Spinal cord (tissue), 10 donors: ENCODE measurements around the gene CNTN1. TPM values are rescaled to one million over a fixed set of nuclear protein-coding genes. Genes with fewer than 3 reads are reported as not detected.

Experiments used
- DNase-seq, 6 donors: peaks; one replicate each; pipeline versions ENCODE4 v3.0.0 to v3.0.0-alpha.2; 2013 to 2015; ENCODE audit warnings: low spot score in 6 of 6, low read depth in 4 of 6
- H3K27ac ChIP-seq: one replicate; pipeline ENCODE4 v1.5.1; 2013; ENCODE audit warnings: low read depth, low read length, control low read depth
- H3K27me3 ChIP-seq: one replicate; pipeline ENCODE4 v1.6.1; 2013; ENCODE audit warnings: low read length; ENCODE audit not compliant: control insufficient read depth, insufficient read depth
- H3K36me3 ChIP-seq: one replicate; pipeline ENCODE4 v1.6.1; 2013; ENCODE audit warnings: low read length; ENCODE audit not compliant: control insufficient read depth, insufficient read depth
- H3K4me1 ChIP-seq: one replicate; pipeline ENCODE4 v1.6.1; 2013; ENCODE audit warnings: low read length; ENCODE audit not compliant: control insufficient read depth, insufficient read depth
- H3K4me3 ChIP-seq: one replicate; pipeline ENCODE4 v1.5.1; 2013; ENCODE audit warnings: low read depth, low read length, control low read depth
- H3K9me3 ChIP-seq: one replicate; pipeline ENCODE4 v1.6.1; 2013; ENCODE audit warnings: low read length; ENCODE audit not compliant: control insufficient read depth, insufficient read depth
- WGBS: methylation state at CpG from one replicate; pipeline ENCODE4 v1.1.5; 2013; ENCODE audit warnings: missing lambda C conversion rate; ENCODE audit not compliant: insufficient coverage; 5-methylcytosine and 5-hydroxymethylcytosine counted together
- polyA plus RNA-seq, 2 donors: library from polyadenylated mRNA; unstranded; fragments of 120-200 nt; gene quantifications; one replicate each; pipeline ENCODE4 v1.2.1, GENCODE V29; 2013; ENCODE audit not compliant: insufficient read length in 2 of 2
- total RNA-seq, 2 donors: library from RNA; depleted of rRNA in 1 of 2; stranded (reverse); fragments of 120-200 nt in 1 of 2; fragments of >200 nt in 1 of 2; gene quantifications; one replicate each; pipeline versions ENCODE4 v1.2.3 to v1.2.4, GENCODE V29; 2013 to 2014
- donor health status: healthy.

Gene CNTN1
- total and polyA plus RNA-seq, 4 donors: 278 to 745 (median 389) TPM

DNA sequence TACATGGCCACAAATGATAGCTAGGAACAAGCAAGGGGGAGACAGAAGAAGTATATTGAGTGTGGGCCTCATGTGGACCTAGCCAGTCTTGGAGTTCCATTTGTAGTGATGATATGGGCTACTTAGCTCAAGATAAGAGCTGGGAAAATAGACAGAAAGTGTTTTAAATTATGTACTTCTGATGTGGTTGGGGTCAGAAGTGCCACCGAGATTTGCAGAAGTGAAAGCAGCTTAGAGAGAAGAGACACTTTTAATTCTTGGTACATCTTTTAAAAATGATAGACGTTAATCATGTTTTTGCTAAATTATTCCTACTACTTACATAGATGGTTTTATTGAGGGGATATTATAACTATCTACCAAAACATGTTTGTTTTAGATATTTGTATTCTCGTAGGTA is 297.5 kb downstream of the CNTN1 start:
- no CpG with 5 or more reads among the region's 3 CpGs for WGBS
- DNase-seq: no peak
- Histone ChIP-seq H3K4me3 (no peak overlapping the region), H3K27me3 (no peaks in the 10 kb centered on the region), H3K36me3 (no peaks in the 10 kb centered on the region), H3K4me1 (no peaks in the 10 kb centered on the region), H3K27ac (no peak overlapping the region), H3K9me3 (no peaks in the 10 kb centered on the region)

DNA sequence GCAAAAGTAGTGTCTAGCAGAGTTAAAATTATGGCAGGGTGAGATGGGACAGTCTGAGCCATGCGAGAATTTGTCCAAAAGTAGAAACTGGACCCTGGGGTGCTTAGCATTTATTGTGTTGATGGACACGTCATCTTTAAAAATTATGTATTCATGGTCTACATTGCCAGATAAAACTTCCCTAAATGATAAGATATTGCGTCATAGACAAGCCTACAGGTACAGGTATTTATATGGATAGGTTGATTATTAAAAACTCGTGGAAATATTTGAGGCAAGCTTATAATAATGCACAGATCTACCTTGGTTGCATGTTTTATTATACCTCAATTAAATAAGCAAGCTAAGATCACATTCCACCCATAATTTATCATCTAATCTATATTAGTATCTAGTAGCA is 299.9 kb downstream of the CNTN1 start:
- Histone ChIP-seq H3K36me3 (no peaks in the 10 kb centered on the region), H3K27ac (no peak overlapping the region), H3K27me3 (no peaks in the 10 kb centered on the region), H3K4me3 (no peak overlapping the region), H3K4me1 (no peaks in the 10 kb centered on the region), H3K9me3 (no peaks in the 10 kb centered on the region)
- no peak for DNase-seq
- no CpG with 5 or more reads among the region's 4 CpGs for WGBS

DNA sequence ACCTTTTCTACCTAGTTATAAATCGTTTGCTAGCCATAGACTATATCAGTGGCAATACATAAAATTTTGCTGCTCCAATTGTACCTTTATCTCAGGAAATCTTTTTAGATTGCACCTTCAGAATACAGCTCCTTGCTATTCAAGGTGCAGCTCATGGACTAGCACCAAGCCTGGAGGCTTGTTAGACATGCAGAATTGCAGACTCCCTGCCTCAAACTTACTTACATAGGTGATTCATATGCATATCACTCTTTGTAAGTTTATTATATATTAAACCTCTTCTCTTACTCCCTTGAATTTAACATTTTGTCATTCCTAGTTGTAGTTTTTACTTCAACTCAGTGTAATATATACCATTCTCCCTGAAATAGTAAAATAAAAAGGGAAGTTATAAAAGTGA is 300.4 kb downstream of the CNTN1 start:
- no peak overlapping the region for H3K27ac ChIP-seq
- no peaks in the 10 kb centered on the region for H3K27me3 ChIP-seq
- H3K9me3 ChIP-seq: no peaks in the 10 kb centered on the region
- no peak for DNase-seq
- no peaks in the 10 kb centered on the region for H3K36me3 ChIP-seq
- H3K4me1 ChIP-seq: no peaks in the 10 kb centered on the region
- 75% methylated on average over 1 of the region's 1 CpG for WGBS
- H3K4me3 ChIP-seq: no peak overlapping the region

DNA sequence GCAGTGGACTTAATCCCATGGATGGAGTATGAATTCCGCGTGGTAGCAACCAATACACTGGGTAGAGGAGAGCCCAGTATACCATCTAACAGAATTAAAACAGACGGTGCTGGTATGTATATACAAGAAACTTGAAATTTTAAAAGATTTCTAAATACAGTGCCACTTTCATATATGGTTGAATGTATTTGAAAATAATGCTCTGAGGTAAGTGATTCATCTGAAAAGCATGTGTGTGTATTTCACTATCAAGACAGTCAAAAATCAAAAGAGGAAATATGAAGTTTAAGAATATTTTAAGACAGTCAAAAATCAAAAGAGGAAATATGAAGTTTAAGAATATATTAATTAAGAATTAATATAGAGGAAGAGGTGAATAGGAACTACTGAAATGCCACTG is 300.9 kb downstream of the CNTN1 start:
- no peak overlapping the region for H3K27ac ChIP-seq
- H3K36me3 ChIP-seq: no peaks in the 10 kb centered on the region
- WGBS: no CpG with 5 or more reads among the region's 3 CpGs

DNA sequence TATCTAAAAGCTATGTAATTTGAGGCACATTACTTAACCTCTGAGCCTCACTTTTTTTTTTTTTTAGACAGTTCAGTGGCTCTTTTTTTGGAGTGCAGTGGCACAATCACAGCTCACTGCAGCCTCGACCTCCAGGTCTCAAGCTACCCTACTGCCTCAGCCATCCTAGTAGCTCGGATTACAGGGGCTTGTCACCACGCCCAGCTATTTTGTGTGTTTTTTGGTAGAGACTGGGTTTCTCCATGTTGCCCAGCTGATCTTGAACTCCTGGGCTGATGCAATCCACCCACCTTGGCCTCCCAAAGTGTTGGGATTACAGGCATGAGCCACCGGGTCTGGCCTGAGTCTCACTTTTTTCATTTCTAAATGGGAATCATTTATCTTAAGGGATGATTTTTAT is 303.9 kb downstream of the CNTN1 start:
- Histone ChIP-seq H3K27ac (no peak overlapping the region), H3K4me1 (no peaks in the 10 kb centered on the region), H3K9me3 (no peaks in the 10 kb centered on the region), H3K27me3 (no peaks in the 10 kb centered on the region), H3K4me3 (no peak overlapping the region), H3K36me3 (no peaks in the 10 kb centered on the region)
- WGBS: no CpG with 5 or more reads among the region's 4 CpGs
- no peak for DNase-seq

More for the DNA sequence above, 300.9 kb downstream of the CNTN1 start:
- no peaks in the 10 kb centered on the region for H3K4me1 ChIP-seq
- no peaks in the 10 kb centered on the region for H3K27me3 ChIP-seq
- no peak overlapping the region for H3K4me3 ChIP-seq
- no peak for DNase-seq
- H3K9me3 ChIP-seq: no peaks in the 10 kb centered on the region

DNA sequence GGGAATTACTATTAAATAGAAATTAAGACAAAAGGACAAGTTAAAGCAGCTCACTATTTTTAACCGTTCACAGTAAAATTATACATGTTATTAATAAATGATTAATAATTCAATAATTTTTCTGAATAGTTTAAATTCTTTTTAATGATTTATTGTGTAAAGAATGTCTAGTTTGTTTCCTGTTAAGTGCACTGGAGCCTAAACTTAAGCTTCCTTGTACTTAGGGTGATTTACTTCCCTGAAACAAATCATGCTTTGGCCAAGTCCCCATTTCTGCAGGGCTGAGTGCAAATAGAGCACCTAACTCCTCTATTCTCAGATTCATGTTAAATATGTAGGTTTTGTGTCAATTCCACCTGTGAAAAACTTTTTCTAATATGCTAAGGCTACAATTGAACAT is 307.0 kb downstream of the CNTN1 start:
- Histone ChIP-seq H3K36me3 (no peaks in the 10 kb centered on the region), H3K4me1 (no peaks in the 10 kb centered on the region), H3K9me3 (peaks cover 9% of the 10 kb centered on the region), H3K4me3 (no peak overlapping the region), H3K27ac (no peak overlapping the region), H3K27me3 (no peaks in the 10 kb centered on the region)
- no CpG with 5 or more reads among the region's 1 CpG for WGBS
- DNase-seq: no peak

DNA sequence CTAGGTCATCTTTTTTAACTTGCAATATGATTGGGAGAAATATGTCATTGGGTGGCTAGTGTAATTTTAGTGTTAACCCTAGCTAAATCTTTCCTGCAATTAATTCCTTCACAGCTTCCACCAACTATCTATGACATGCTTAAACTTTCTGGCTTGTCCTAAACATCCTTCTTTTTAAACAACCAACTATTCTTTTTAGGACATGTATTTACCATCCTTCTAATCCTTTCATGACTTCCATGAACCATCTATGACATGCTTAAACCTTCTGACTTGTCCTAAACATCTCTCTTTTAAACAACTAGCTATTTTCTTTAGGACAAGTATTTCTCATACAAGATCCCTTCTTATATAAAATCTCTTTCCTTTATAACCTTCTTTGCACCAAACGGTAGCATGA is 316.2 kb downstream of the CNTN1 start:
- Histone ChIP-seq H3K36me3 (peaks cover 6% of the 10 kb centered on the region), H3K27ac (no peak overlapping the region), H3K27me3 (no peaks in the 10 kb centered on the region), H3K9me3 (peaks cover 31% of the 10 kb centered on the region), H3K4me3 (no peak overlapping the region), H3K4me1 (no peaks in the 10 kb centered on the region)
- no peak for DNase-seq
- whole genome bisulfite sequencing: no CpG with 5 or more reads among the region's 1 CpG

DNA sequence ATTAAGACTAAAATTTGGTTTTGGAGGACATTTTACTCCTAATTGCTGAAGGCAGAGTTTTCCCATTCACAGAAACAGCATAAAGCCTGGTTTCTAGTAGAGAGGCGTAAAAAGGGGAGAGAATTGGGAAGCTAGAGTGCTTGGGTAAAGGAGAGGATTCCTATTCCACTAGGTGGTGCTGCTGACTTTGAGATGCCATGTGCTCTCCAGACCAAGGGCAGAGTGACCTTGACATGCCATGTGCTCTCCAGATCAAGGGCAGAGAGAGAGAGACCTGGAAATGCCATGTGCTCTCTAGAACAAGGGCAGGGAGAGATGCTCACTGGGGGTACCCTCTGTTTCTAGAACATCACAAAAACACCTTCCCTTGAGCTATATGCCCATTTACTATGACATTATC is 319.7 kb downstream of the CNTN1 start:
- no peaks in the 10 kb centered on the region for H3K4me1 ChIP-seq
- no peak for DNase-seq
- peaks cover 6% of the 10 kb centered on the region for H3K36me3 ChIP-seq
- no peak overlapping the region for H3K27ac ChIP-seq
- WGBS: 83% methylated on average over 1 of the region's 1 CpG
- H3K27me3 ChIP-seq: no peaks in the 10 kb centered on the region
- no peak overlapping the region for H3K4me3 ChIP-seq
- peaks cover 20% of the 10 kb centered on the region for H3K9me3 ChIP-seq

DNA sequence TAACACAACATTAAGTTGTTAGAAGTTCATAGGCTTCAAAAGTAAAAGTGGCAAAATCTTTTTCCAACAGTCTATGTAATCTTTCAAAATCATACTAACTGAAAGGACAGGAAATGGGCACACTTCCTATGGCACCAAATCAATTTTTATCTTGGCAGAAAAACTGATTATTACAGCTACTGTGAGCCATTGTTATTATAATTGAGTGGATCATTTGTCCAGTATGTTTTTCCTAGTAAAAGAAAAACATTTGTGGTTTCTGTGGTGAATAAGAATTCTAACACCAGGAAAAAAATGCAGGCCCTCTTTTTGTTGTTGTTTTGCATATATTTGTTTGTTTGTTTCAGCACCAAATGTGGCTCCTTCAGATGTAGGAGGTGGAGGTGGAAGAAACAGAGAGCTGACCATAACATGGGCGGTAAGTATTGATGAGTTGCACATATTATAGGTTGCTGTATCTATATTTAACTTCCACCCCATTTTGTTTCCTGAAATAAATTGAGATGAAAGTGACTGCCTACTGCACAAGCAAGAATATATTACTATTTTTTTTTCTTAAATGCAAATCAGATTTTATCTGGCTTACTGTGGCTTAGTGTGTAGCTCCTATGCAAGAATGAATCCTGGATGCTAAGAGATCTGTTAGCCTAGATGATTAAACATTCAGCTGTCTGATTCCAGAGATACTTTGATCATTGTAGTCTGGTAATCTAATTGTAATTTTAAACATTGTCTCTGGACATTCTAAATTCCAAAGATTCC is 321.8 kb downstream of the CNTN1 start:
- H3K4me1 ChIP-seq: no peaks in the 10 kb centered on the region
- peaks cover 5% of the 10 kb centered on the region for H3K9me3 ChIP-seq
- no peak overlapping the region for H3K4me3 ChIP-seq
- WGBS: no CpG with 5 or more reads among the region's 1 CpG
- peak in 1 of 6 donors; percentile 21 for DNase-seq
- H3K27me3 ChIP-seq: no peaks in the 10 kb centered on the region
- peaks cover 9% of the 10 kb centered on the region for H3K36me3 ChIP-seq
- no peak overlapping the region for H3K27ac ChIP-seq

DNA sequence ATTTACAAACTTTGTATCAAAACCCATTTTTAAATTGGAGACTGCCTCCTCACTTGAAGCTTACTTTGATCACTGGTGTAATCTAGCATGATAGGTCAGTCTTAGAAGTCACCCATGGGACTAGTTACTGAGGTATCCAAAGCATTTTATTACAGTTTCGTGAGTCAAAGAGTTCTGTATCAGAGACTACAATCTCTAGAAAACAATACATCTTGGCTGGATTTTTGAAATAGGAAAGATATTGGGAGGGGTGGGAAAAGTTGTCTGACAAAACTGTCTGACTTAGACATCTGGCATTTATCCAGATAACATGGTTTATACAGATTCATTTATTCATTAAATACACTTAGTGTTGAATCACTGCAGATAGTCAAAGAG is 322.4 kb downstream of the CNTN1 start:
- peaks cover 9% of the 10 kb centered on the region for H3K36me3 ChIP-seq
- DNase-seq: no peak
- no peak overlapping the region for H3K27ac ChIP-seq
- no peaks in the 10 kb centered on the region for H3K4me1 ChIP-seq
- no peak overlapping the region for H3K4me3 ChIP-seq
- no CpG with 5 or more reads among the region's 1 CpG for WGBS
- H3K27me3 ChIP-seq: no peaks in the 10 kb centered on the region
- peaks cover 5% of the 10 kb centered on the region for H3K9me3 ChIP-seq
